ENCODE results near the gene ATMIN.

Gene ATMIN, protein sequence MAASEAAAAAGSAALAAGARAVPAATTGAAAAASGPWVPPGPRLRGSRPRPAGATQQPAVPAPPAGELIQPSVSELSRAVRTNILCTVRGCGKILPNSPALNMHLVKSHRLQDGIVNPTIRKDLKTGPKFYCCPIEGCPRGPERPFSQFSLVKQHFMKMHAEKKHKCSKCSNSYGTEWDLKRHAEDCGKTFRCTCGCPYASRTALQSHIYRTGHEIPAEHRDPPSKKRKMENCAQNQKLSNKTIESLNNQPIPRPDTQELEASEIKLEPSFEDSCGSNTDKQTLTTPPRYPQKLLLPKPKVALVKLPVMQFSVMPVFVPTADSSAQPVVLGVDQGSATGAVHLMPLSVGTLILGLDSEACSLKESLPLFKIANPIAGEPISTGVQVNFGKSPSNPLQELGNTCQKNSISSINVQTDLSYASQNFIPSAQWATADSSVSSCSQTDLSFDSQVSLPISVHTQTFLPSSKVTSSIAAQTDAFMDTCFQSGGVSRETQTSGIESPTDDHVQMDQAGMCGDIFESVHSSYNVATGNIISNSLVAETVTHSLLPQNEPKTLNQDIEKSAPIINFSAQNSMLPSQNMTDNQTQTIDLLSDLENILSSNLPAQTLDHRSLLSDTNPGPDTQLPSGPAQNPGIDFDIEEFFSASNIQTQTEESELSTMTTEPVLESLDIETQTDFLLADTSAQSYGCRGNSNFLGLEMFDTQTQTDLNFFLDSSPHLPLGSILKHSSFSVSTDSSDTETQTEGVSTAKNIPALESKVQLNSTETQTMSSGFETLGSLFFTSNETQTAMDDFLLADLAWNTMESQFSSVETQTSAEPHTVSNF

GRCh38 chr16:81035398-81035974, at the start of gene ATMIN:
ATMIN (plus strand) TSS chr16:81035842; CDS start chr16:81035871, 29 bp downstream.
- H3K27ac ChIP-seq, result peak within 1 kb of the TSS; percentile 71
- TF ChIP-seq CTCF (IDR thresholded peaks at IDR 0.05) (peak; percentile 100), ZFX (IDR thresholded peaks at IDR 0.05; ENCODE audit: borderline replicate concordance) (no peak)

GRCh38 chr16:80986557-80986956, 49.1 kb upstream of the ATMIN start:
- TF ChIP-seq CTCF (IDR thresholded peaks at IDR 0.05), result no peak
- no peak for TF ChIP-seq ZFX (IDR thresholded peaks at IDR 0.05; ENCODE audit: borderline replicate concordance)
- peak overlapping the region; percentile 68 for H3K27ac ChIP-seq

- H3K27ac ChIP-seq, result peak overlapping the region; percentile 68
Observed at GRCh38 chr16:80988756-80989155, 46.9 kb upstream of the ATMIN start.

GRCh38 chr16:80989801-80990200, 45.8 kb upstream of the ATMIN start:
- peak overlapping the region; percentile 68 for H3K27ac ChIP-seq
- TF ChIP-seq CTCF (IDR thresholded peaks at IDR 0.05) (no peak), ZFX (IDR thresholded peaks at IDR 0.05; ENCODE audit: borderline replicate concordance) (no peak)

More at GRCh38 chr16:80988756-80989155, 46.9 kb upstream of the ATMIN start:
- TF ChIP-seq CTCF (IDR thresholded peaks at IDR 0.05) (no peak), ZFX (IDR thresholded peaks at IDR 0.05; ENCODE audit: borderline replicate concordance) (no peak)

DNA sequence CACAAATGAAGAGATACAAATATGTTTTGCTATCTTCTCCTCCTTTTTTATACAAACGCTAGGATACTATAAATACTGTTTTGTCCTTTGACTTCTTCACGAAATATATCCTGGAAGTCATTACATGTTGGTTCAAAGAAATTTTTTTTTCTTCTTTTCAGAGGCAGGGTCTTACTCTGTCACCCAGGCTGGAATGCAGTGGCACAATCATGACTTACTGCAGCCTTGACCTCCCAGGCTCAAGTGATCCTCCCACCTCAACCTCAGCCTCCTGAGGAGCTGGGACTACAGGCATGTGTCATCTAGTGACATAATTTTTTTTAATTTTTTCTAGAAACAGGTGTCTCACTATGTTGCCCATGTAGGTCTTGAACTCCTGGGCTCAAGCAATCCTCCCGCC, 45.1 kb upstream of the ATMIN start:
- H3K27ac ChIP-seq, result peak overlapping the region; percentile 68
- TF ChIP-seq ZFX (IDR thresholded peaks at IDR 0.05; ENCODE audit: borderline replicate concordance), result no peak
- no peak for TF ChIP-seq CTCF (IDR thresholded peaks at IDR 0.05)

DNA sequence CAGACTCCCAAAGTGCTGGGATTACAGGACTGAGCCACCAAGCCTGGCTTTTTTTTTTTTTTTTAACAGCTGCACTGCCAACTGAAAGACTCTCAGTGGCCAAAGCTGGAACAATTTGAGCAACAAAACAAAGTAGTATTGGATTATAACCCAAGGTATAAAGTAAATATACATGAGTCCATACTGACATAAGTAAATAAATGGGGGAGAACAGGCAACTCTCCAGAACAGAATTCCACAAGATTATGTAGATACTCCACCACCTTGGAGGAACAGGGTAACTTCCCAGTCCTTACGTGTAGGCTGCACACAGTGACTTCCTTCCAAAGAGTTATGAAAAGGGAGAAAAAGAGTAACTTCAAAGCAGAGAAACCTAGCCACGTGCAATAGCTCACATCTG, 44.7 kb upstream of the ATMIN start:
- peak overlapping the region; percentile 68 for H3K27ac ChIP-seq
- no peak for TF ChIP-seq ZFX (IDR thresholded peaks at IDR 0.05; ENCODE audit: borderline replicate concordance)
- TF ChIP-seq CTCF (IDR thresholded peaks at IDR 0.05), result no peak
